ENCODE measurements around the gene FUNDC2.
"Not testable (repeated sequence)": the region's sequence is repeated elsewhere in the genome, so short reads cannot be mapped to it uniquely, and the experiment has no call there.

The FUNDC2 gene

GRCh38 chrX:154998204-154998880 is 28.3 kb upstream of the FUNDC2 start:
- Histone ChIP-seq H3K27ac (ENCODE audit: low read depth, low read length) (no peak overlapping the region), H3K9ac (ENCODE audit: low read length) (no peak overlapping the region), H3K36me3 (ENCODE audit: control insufficient read depth, insufficient read depth, low read length) (no peaks in the 10 kb centered on the region), H3K4me1 (ENCODE audit: control insufficient read depth, insufficient read depth, low read length) (no peaks in the 10 kb centered on the region), H3K4me3 (ENCODE audit: low read depth, low read length) (no peak overlapping the region), H3K27me3 (ENCODE audit: control insufficient read depth, insufficient read depth, low read length) (no peaks in the 10 kb centered on the region; the same call in 1 of the 2 replicates), H3K9me3 (ENCODE audit: control insufficient read depth, insufficient read depth, low read depth, low read length) (peaks cover 5% of the 10 kb centered on the region; the same call in 1 of the 2 replicates)

DNA sequence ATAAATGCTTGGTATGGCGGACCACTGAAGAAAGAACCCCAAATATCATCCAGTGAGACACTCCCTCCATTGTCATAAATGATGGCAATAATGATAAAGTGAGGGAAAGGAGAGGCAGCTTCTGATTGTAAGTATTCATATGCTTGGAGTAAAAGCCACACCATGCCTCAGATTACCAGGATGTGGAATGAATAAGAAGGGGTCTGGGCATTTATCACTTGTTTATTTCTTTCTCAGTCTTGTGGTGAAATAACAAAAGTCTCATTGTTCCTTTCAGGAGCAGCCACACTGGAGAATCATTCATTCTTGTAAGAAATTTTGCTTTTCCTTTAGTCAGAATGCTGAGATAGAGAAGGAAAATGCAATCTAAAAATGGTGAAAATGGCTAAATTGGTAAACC is 25.8 kb upstream of the FUNDC2 start:
- Histone ChIP-seq H3K4me3 (ENCODE audit: low read depth, low read length) (no peak overlapping the region), H3K9ac (ENCODE audit: low read length) (no peak overlapping the region), H3K4me1 (ENCODE audit: control insufficient read depth, insufficient read depth, low read length) (no peaks in the 10 kb centered on the region), H3K9me3 (ENCODE audit: control insufficient read depth, insufficient read depth, low read depth, low read length) (peaks cover 11% of the 10 kb centered on the region; the same call in 1 of the 2 replicates), H3K27ac (ENCODE audit: low read depth, low read length) (no peak overlapping the region), H3K27me3 (ENCODE audit: control insufficient read depth, insufficient read depth, low read length) (no peaks in the 10 kb centered on the region; the same call in 1 of the 2 replicates), H3K36me3 (ENCODE audit: control insufficient read depth, insufficient read depth, low read length) (no peaks in the 10 kb centered on the region)

DNA sequence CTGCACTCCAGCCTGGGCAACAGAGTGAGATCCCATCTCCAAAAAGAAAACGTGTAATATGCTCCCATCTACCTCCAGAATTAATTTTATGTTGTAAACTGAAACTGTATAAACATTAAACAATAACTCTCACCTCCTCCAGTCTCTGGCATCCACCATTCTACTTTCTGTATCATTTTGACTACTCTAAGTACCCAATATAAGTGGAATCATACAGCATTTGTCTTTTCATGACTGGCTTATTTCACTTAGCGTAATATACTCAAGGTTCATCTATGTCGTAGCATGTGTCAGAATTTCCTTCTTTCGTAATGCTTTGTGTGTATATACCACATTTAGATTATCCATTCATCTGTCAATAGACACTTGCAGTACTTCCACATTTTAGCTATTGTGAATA is 24.8 kb upstream of the FUNDC2 start:
- no peaks in the 10 kb centered on the region for H3K4me1 ChIP-seq (ENCODE audit: control insufficient read depth, insufficient read depth, low read length)

DNA sequence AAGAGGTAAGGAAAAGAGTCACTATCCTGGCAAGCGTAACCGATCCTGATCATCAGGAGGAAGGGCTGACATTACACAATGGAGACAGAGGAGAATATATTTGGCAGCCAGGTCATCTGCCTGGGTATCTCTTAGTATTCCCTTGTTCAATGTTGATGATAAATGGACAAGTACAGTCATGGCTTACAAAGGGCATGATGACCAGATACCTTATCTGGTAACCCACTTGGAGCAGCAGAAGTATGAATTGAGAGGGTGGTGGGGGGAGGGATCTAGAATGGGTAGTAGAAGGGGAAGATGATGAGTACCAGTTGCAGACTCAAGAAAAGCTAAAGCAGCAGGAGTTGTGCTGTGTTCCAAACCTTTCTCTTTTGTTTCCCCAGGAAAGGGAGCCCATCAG is 21.5 kb upstream of the FUNDC2 start:
- Histone ChIP-seq H3K36me3 (ENCODE audit: control insufficient read depth, insufficient read depth, low read length) (no peaks in the 10 kb centered on the region), H3K4me1 (ENCODE audit: control insufficient read depth, insufficient read depth, low read length) (no peaks in the 10 kb centered on the region), H3K9me3 (ENCODE audit: control insufficient read depth, insufficient read depth, low read depth, low read length) (peaks cover 11% of the 10 kb centered on the region; the same call in 1 of the 2 replicates), H3K27ac (ENCODE audit: low read depth, low read length) (no peak overlapping the region), H3K27me3 (ENCODE audit: control insufficient read depth, insufficient read depth, low read length) (no peaks in the 10 kb centered on the region), H3K4me3 (ENCODE audit: low read depth, low read length) (no peak overlapping the region), H3K9ac (ENCODE audit: low read length) (no peak overlapping the region)

More for the DNA sequence above, 24.8 kb upstream of the FUNDC2 start:
- H3K9ac ChIP-seq (ENCODE audit: low read length) = no peak overlapping the region
- no peak overlapping the region for H3K4me3 ChIP-seq (ENCODE audit: low read depth, low read length)
- H3K9me3 ChIP-seq (ENCODE audit: control insufficient read depth, insufficient read depth, low read depth, low read length) = peaks cover 11% of the 10 kb centered on the region; the same call in 1 of the 2 replicates
- no peaks in the 10 kb centered on the region for H3K36me3 ChIP-seq (ENCODE audit: control insufficient read depth, insufficient read depth, low read length)
- no peak overlapping the region for H3K27ac ChIP-seq (ENCODE audit: low read depth, low read length)
- no peaks in the 10 kb centered on the region; the same call in 1 of the 2 replicates for H3K27me3 ChIP-seq (ENCODE audit: control insufficient read depth, insufficient read depth, low read length)

DNA sequence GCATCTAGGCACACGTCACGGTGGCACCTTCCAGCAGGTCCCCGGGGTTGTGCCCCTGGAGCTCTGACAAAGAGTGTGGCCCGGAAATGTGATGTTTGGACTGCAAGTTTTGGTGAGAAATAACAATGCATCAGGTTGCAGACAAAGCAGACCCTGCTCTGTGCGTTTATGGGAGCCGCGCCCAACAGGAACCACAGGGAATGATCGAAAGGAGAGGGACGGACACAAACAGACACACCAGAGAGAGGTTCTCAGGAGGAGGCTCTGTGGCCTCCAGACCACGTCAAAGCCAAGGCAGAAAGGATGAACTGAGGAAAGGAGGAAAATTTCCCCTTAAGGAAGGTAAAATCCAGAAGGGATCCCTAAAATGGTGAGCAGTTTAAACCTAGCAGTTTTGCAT is 20.3 kb upstream of the FUNDC2 start:
- not testable (repeated sequence) for H3K27ac ChIP-seq (ENCODE audit: low read depth, low read length); H3K4me1 ChIP-seq (ENCODE audit: control insufficient read depth, insufficient read depth, low read length); H3K36me3 ChIP-seq (ENCODE audit: control insufficient read depth, insufficient read depth, low read length); H3K4me3 ChIP-seq (ENCODE audit: low read depth, low read length); H3K27me3 ChIP-seq (ENCODE audit: control insufficient read depth, insufficient read depth, low read length); H3K9ac ChIP-seq (ENCODE audit: low read length)
- peaks cover 11% of the 10 kb centered on the region; the same call in 1 of the 2 replicates for H3K9me3 ChIP-seq (ENCODE audit: control insufficient read depth, insufficient read depth, low read depth, low read length)

DNA sequence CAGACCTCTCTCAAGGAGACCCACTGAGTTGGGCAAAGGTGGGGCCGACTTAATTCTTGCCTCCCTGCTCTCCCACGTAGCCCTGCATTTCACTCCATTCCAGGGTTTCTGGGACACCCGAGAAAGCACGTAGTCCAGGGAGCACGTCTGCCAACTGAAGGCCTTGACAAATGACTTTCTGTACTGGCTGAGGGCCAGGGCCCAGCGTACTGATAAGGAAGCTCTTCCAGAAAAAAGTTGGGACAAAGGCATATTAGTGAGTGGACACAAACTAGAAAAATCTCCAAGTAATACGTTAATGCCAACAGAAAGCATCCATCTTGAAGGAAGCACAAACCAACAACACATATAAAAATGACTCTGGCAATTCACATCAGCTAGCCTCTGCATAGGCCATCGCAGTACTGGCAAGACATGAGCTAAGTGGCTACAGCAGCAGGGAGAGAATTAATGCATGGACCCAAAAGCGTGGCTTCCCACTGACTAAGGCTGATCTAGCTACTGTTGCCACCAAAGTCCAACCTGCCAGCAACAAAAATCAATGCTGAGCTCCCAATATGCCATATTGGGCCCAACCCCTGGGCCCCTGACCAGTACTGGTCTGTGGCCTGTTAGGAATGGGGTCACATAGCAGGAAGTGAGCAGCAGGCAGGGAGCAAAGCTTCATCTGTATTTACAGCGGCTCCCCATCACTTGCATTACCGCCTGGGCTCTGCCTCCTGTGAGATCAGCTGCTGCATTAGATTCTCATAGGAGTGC is 19.6 kb upstream of the FUNDC2 start:
- not testable (repeated sequence) for H3K36me3 ChIP-seq (ENCODE audit: control insufficient read depth, insufficient read depth, low read length)

DNA sequence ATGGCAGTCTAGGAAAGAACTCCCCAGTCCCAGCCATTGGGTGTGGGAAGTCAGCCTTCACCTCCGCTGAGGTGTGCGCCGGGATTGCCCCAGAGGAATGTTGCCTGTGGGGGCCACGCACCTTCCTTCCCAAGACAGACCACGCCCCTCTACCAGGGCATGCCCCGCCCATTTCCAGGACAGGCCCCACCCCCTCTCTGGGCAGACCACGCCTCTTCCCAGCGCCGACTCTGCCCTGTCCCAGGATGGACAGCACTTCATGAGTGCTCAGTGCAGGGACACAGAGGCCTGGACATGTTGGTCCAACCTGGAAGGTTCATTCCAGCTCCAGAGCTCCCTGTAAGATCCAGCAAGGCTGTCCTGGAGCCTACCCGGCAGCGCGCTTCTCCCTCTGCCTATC is 18.1 kb upstream of the FUNDC2 start:
- not testable (repeated sequence) for H3K27me3 ChIP-seq (ENCODE audit: control insufficient read depth, insufficient read depth, low read length); H3K27ac ChIP-seq (ENCODE audit: low read depth, low read length); H3K36me3 ChIP-seq (ENCODE audit: control insufficient read depth, insufficient read depth, low read length); H3K9ac ChIP-seq (ENCODE audit: low read length); H3K4me1 ChIP-seq (ENCODE audit: control insufficient read depth, insufficient read depth, low read length); H3K9me3 ChIP-seq (ENCODE audit: control insufficient read depth, insufficient read depth, low read depth, low read length); H3K4me3 ChIP-seq (ENCODE audit: low read depth, low read length)

More for the DNA sequence above, 19.6 kb upstream of the FUNDC2 start:
- not testable (repeated sequence) for H3K9me3 ChIP-seq (ENCODE audit: control insufficient read depth, insufficient read depth, low read depth, low read length); H3K27ac ChIP-seq (ENCODE audit: low read depth, low read length); H3K27me3 ChIP-seq (ENCODE audit: control insufficient read depth, insufficient read depth, low read length); H3K9ac ChIP-seq (ENCODE audit: low read length); H3K4me1 ChIP-seq (ENCODE audit: control insufficient read depth, insufficient read depth, low read length); H3K4me3 ChIP-seq (ENCODE audit: low read depth, low read length)

- Histone ChIP-seq H3K36me3 (ENCODE audit: control insufficient read depth, insufficient read depth, low read length) (no peaks in the 10 kb centered on the region), H3K9ac (ENCODE audit: low read length) (no peak overlapping the region), H3K4me1 (ENCODE audit: control insufficient read depth, insufficient read depth, low read length) (no peaks in the 10 kb centered on the region), H3K27me3 (ENCODE audit: control insufficient read depth, insufficient read depth, low read length) (no peaks in the 10 kb centered on the region), H3K27ac (ENCODE audit: low read depth, low read length) (no peak overlapping the region), H3K9me3 (ENCODE audit: control insufficient read depth, insufficient read depth, low read depth, low read length) (no peaks in the 10 kb centered on the region; the same call in 1 of the 2 replicates), H3K4me3 (ENCODE audit: low read depth, low read length) (no peak overlapping the region)
Observed at GRCh38 chrX:155009994-155010472, 16.6 kb upstream of the FUNDC2 start.

DNA sequence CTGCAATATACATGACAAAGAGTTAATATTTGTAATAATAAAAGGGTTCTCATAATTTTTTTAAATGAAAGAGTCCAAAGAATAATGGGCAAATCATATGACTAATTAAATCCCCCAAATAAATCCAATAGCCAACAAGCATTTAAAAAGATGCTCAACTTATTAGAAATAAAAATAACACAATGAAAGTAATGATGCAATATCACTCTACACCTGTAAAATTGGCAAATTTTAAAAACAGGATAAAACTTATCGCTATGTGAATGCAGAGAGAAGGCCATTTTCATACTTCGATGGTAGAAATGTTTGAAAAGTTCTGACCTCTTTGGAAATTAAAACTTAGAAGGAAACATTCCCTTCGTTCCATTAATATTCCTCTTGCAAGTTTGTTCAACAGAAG is 6.1 kb upstream of the FUNDC2 start:
- H3K4me1 ChIP-seq (ENCODE audit: control insufficient read depth, insufficient read depth, low read length) = no peaks in the 10 kb centered on the region; the same call in 1 of the 2 replicates
- H3K27ac ChIP-seq (ENCODE audit: low read depth, low read length) = no peak overlapping the region
- no peak overlapping the region for H3K4me3 ChIP-seq (ENCODE audit: low read depth, low read length)
- H3K9ac ChIP-seq (ENCODE audit: low read length) = no peak overlapping the region
- H3K36me3 ChIP-seq (ENCODE audit: control insufficient read depth, insufficient read depth, low read length) = no peaks in the 10 kb centered on the region
- peaks cover under 1% of the 10 kb centered on the region; the same call in 1 of the 2 replicates for H3K9me3 ChIP-seq (ENCODE audit: control insufficient read depth, insufficient read depth, low read depth, low read length)
- H3K27me3 ChIP-seq (ENCODE audit: control insufficient read depth, insufficient read depth, low read length) = no peaks in the 10 kb centered on the region; the same call in 1 of the 2 replicates

DNA sequence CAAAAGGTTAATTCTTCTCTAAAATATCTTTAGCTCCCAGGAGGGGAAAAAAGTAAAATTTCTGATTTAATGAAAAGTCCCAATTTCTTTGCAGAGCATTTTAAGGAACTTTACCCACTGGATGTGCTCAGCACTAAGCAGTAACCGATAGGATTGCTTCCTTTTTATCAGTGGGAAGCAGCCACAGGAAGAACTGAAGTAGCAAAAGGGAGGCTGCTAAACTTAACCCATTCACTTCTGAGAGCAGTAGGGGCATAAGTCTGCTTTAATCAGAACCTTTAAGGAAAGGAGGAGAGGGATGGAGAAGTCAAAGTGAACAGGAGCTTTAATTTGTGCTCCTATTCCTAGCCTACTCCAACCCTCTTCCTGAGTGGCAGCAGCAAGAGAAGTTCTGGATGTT is 4.1 kb upstream of the FUNDC2 start, which contains the start of gene F8:
Gene F8, minus strand, starts transcription at position 139 of the 400 bp plus-strand sequence. CDS start 171 bp downstream, outside the sequence.
- no peak within 1 kb of the TSS for H3K4me3 ChIP-seq (ENCODE audit: low read depth, low read length)
- no peak within 1 kb of the TSS for H3K9ac ChIP-seq (ENCODE audit: low read length)
- no peaks in the 10 kb centered on the region; the same call in 1 of the 2 replicates for H3K4me1 ChIP-seq (ENCODE audit: control insufficient read depth, insufficient read depth, low read length)

More for the DNA sequence above, 4.1 kb upstream of the FUNDC2 start, which contains the start of gene F8:
- H3K36me3 ChIP-seq (ENCODE audit: control insufficient read depth, insufficient read depth, low read length) = no peaks in the 10 kb centered on the region
- H3K27me3 ChIP-seq (ENCODE audit: control insufficient read depth, insufficient read depth, low read length) = no peaks in the 10 kb centered on the region; the same call in 1 of the 2 replicates
- H3K9me3 ChIP-seq (ENCODE audit: control insufficient read depth, insufficient read depth, low read depth, low read length) = no peaks in the 10 kb centered on the region; the same call in 1 of the 2 replicates
- no peak within 1 kb of the TSS for H3K27ac ChIP-seq (ENCODE audit: low read depth, low read length)
